ENCODE measurements around the gene DMRT1.

The DMRT1 gene

DNA sequence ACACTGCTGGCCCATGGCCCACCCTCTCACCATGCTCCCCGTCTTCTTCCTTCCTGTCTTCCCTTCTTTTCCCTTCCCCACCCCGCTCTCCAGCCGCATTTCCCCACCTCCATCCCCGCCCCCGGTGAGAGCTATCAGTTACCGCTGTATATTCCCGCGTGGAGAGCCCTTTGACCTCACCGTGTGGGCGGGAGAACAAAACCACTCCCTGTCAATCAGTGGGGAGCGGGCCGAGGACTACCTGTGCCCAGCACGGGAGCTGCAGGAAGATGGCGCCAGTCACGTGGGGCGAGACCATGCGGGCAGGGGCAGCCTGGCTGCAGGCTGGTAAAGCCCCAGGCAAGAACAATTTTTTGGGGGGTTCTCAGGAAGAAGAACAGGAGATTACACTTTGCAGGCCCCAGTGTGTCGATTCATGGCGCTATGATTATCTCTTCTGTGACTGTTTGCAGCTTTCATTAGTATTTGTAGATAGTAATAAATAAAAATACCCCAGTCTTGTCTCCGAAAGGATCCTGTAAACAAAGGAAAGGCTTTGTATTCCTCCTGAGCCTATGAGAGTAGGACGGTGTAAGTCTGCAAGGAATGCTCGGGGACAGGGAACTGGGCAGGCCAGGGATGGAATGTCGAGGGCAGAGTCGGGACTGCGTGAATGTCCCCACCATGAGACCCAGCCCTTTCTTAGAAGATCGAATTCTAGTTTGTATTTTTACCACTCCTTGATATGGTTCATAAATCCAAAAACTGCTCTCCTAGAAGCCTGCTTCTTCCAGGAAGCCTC, 14.8 kb upstream of the DMRT1 start:
- TF ChIP-seq, protein P1, sequence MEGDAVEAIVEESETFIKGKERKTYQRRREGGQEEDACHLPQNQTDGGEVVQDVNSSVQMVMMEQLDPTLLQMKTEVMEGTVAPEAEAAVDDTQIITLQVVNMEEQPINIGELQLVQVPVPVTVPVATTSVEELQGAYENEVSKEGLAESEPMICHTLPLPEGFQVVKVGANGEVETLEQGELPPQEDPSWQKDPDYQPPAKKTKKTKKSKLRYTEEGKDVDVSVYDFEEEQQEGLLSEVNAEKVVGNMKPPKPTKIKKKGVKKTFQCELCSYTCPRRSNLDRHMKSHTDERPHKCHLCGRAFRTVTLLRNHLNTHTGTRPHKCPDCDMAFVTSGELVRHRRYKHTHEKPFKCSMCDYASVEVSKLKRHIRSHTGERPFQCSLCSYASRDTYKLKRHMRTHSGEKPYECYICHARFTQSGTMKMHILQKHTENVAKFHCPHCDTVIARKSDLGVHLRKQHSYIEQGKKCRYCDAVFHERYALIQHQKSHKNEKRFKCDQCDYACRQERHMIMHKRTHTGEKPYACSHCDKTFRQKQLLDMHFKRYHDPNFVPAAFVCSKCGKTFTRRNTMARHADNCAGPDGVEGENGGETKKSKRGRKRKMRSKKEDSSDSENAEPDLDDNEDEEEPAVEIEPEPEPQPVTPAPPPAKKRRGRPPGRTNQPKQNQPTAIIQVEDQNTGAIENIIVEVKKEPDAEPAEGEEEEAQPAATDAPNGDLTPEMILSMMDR (IDR thresholded peaks at IDR 0.05; ENCODE audit: low read depth, low read length), result no peak
- H3K27me3 ChIP-seq, result no peaks in the 10 kb centered on the region
- H3K4me3 ChIP-seq (ENCODE audit: low read depth, low read length), result no peak overlapping the region
- no peaks in the 10 kb centered on the region for H3K4me1 ChIP-seq
- H3K36me3 ChIP-seq, result no peaks in the 10 kb centered on the region
- DNase-seq, result no peak
- no peaks in the 10 kb centered on the region for H3K9me3 ChIP-seq

- H3K27me3 ChIP-seq, result peaks cover 40% of the 10 kb centered on the region
- TF ChIP-seq, protein P1 (IDR thresholded peaks at IDR 0.05; ENCODE audit: low read depth, low read length), result no peak
- no peaks in the 10 kb centered on the region for H3K36me3 ChIP-seq
- no peaks in the 10 kb centered on the region for H3K9me3 ChIP-seq
- no peaks in the 10 kb centered on the region for H3K4me1 ChIP-seq
- DNase-seq, result no peak
- H3K4me3 ChIP-seq (ENCODE audit: low read depth, low read length), result no peak overlapping the region
These were observed 1.2 kb upstream of the DMRT1 start for GRCh38 chr9:840343-840742.

GRCh38 chr9:842635-843426, 1.3 kb downstream of the DMRT1 start:
- Histone ChIP-seq H3K9me3 (no peaks in the 10 kb centered on the region), H3K27me3 (peaks cover 52% of the 10 kb centered on the region), H3K36me3 (no peaks in the 10 kb centered on the region), H3K4me1 (no peaks in the 10 kb centered on the region), H3K4me3 (ENCODE audit: low read depth, low read length) (no peak overlapping the region)
- no peak for DNase-seq
- TF ChIP-seq, protein P1 (IDR thresholded peaks at IDR 0.05; ENCODE audit: low read depth, low read length), result no peak

DNA sequence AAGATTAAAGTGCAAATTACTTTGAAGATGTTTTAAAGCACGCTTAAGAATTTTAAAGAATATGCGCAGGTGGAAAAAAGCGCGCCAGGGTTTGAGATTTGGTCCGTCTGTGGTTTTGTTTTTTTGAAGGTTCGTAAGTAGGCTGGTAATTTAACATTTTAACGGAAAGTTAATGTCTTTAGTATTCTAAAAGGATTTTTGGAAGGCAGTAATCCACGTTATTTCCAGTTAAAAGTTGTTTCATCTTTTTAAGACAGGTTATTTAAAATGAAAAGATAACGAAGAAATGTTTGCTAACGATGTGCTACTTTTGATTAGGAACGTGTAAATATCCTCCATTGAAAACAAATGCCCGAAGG, 1.9 kb downstream of the DMRT1 start:
- TF ChIP-seq, protein P1 (IDR thresholded peaks at IDR 0.05; ENCODE audit: low read depth, low read length), result no peak
- no peak overlapping the region for H3K4me3 ChIP-seq (ENCODE audit: low read depth, low read length)
- H3K4me1 ChIP-seq, result no peaks in the 10 kb centered on the region
- DNase-seq, result no peak
- peaks cover 54% of the 10 kb centered on the region for H3K27me3 ChIP-seq
- no peaks in the 10 kb centered on the region for H3K36me3 ChIP-seq
- H3K9me3 ChIP-seq, result no peaks in the 10 kb centered on the region

- TF ChIP-seq, protein P1 (IDR thresholded peaks at IDR 0.05; ENCODE audit: low read depth, low read length), result no peak
- DNase-seq, result no peak
- H3K4me1 ChIP-seq, result no peaks in the 10 kb centered on the region
- H3K27me3 ChIP-seq, result peaks cover 37% of the 10 kb centered on the region
- no peaks in the 10 kb centered on the region for H3K36me3 ChIP-seq
- no peaks in the 10 kb centered on the region for H3K9me3 ChIP-seq
- H3K4me3 ChIP-seq (ENCODE audit: low read depth, low read length), result no peak overlapping the region
These were observed 5.4 kb downstream of the DMRT1 start for GRCh38 chr9:846852-847251.

- Histone ChIP-seq H3K4me1 (no peaks in the 10 kb centered on the region), H3K4me3 (ENCODE audit: low read depth, low read length) (no peak overlapping the region), H3K9me3 (no peaks in the 10 kb centered on the region), H3K36me3 (no peaks in the 10 kb centered on the region), H3K27me3 (peaks cover 33% of the 10 kb centered on the region)
- TF ChIP-seq, protein P1 (IDR thresholded peaks at IDR 0.05; ENCODE audit: low read depth, low read length), result no peak
- no peak for DNase-seq
These were observed 6.0 kb downstream of the DMRT1 start for GRCh38 chr9:847505-847904.

Measured in BE2C (cell line).